Fibroblast of the aortic adventitia (primary cell): ENCODE results near the gene FCRLB. TPM values are rescaled to one million over a fixed set of nuclear protein-coding genes. Genes with fewer than 3 reads are reported as not detected.
"Not testable (repeated sequence)": the region's sequence is repeated elsewhere in the genome, so short reads cannot be mapped to it uniquely, and the experiment has no call there.

Experiments
- DNase-seq: peaks from one replicate; pipeline ENCODE4 v3.0.0-alpha.2; 2010; ENCODE audit warnings: low read depth
- H3K4me3 ChIP-seq: 2 replicates; pipeline ENCODE4 v1.5.1; 2011; ENCODE audit warnings: low read depth, mild to moderate bottlenecking, control low read depth, low read length, moderate library complexity
- CTCF ChIP-seq: IDR thresholded peaks from 2 replicates; pipeline ENCODE4 v1.5.1; 2011; ENCODE audit warnings: mild to moderate bottlenecking, low read length, control low read depth, inconsistent platforms; ENCODE audit not compliant: insufficient read depth
- total RNA-seq: library from RNA; depleted of rRNA; stranded (reverse); fragments of >200 nt; gene quantifications from 2 replicates; pipeline ENCODE4 v1.2.3, GENCODE V29; 2012; ENCODE audit warnings: low replicate concordance

The FCRLB gene
- total RNA-seq, 1 donor, result 3.0 TPM

GRCh38 chr1:161768461-161768860 is 47.1 kb downstream of the FCRLB start:
- no peak for TF ChIP-seq CTCF
- no peak overlapping the region for H3K4me3 ChIP-seq
- no peak for DNase-seq

- peak; percentile 22 for DNase-seq
- no peak overlapping the region for H3K4me3 ChIP-seq
- no peak for TF ChIP-seq CTCF
Measured at GRCh38 chr1:161768986-161769672, 47.8 kb downstream of the FCRLB start.

- not testable (repeated sequence) for DNase-seq, H3K4me3 ChIP-seq
Measured at GRCh38 chr1:161769673-161770045, 48.3 kb downstream of the FCRLB start.

GRCh38 chr1:161770250-161770649 is 48.9 kb downstream of the FCRLB start:
- no peak for DNase-seq

GRCh38 chr1:161771161-161771560 is 49.8 kb downstream of the FCRLB start:
- no peak for TF ChIP-seq CTCF
- no peak overlapping the region for H3K4me3 ChIP-seq
- DNase-seq, result no peak

More at GRCh38 chr1:161770250-161770649, 48.9 kb downstream of the FCRLB start:
- TF ChIP-seq CTCF, result no peak
- no peak overlapping the region for H3K4me3 ChIP-seq

GRCh38 chr1:161771973-161772372 is 50.6 kb downstream of the FCRLB start:
- no peak for TF ChIP-seq CTCF
- DNase-seq, result no peak
- no peak overlapping the region for H3K4me3 ChIP-seq

- TF ChIP-seq CTCF, result no peak
- no peak for DNase-seq
- H3K4me3 ChIP-seq, result no peak overlapping the region
Measured at GRCh38 chr1:161772397-161772796, 51.1 kb downstream of the FCRLB start.
